HEK293 (cell line): Measurements from ENCODE around the gene FIBCD1.
A peak's percentile ranks its signal among the peaks of the same experiment; 100 is the strongest.

Experiments used
- CTCF ChIA-PET: fragments of 350-600 bp; formaldehyde crosslinking; extraction: SDS; loops from one replicate; lab custom pipeline; 2021; ENCODE audit warnings: antibody characterized with exemption; lab: Yijun Ruan, JAX
- POLR2A ChIA-PET: fragments of 300-600 bp; formaldehyde crosslinking; extraction: SDS; loops from one replicate; lab custom pipeline; 2020; ENCODE audit warnings: antibody characterized with exemption, inconsistent platforms; lab: Yijun Ruan, JAX
- H3K27ac ChIP-seq: fragments of 200-500 bp; sonication (Bioruptor generic); 2 replicates; pipeline ENCODE4 v1.5.1; 2014; ENCODE audit warnings: low read depth, low read length, control low read depth, inconsistent platforms; ENCODE audit errors: extremely low read depth
- H3K36me3 ChIP-seq, 2 experiments: fragments of 200-500 bp in 1 of 2; sonication (Bioruptor generic) in 1 of 2; 1 replicate in 1 of 2; 2 replicates in 1 of 2; pipeline ENCODE4 v1.5.1; 2014 to 2017; ENCODE audit warnings: inconsistent platforms in 2 of 2, low read length in 2 of 2; ENCODE audit not compliant: control insufficient read depth in 2 of 2, insufficient read depth in 1 of 2
- H3K4me1 ChIP-seq: fragments of 200-500 bp; sonication (Bioruptor generic); 2 replicates; pipeline ENCODE4 v1.5.1; 2014; ENCODE audit warnings: mild to moderate bottlenecking, low read length, inconsistent platforms; ENCODE audit not compliant: control insufficient read depth, insufficient read depth
- H3K4me3 ChIP-seq: 2 replicates; pipeline ENCODE4 v1.5.1; 2011; ENCODE audit warnings: low read depth, mild to moderate bottlenecking, control low read depth, low read length, moderate library complexity
- H3K9me3 ChIP-seq: fragments of 200-500 bp; sonication (Bioruptor generic); 2 replicates; pipeline ENCODE4 v1.5.1; 2014; ENCODE audit warnings: low read depth, low read length, inconsistent platforms; ENCODE audit not compliant: control insufficient read depth, insufficient read depth
- KLF9 ChIP-seq: fragments of 450-650 bp; formaldehyde crosslinking; IDR thresholded peaks from 2 replicates; pipeline ENCODE4 v1.5.1; 2016; ENCODE audit warnings: missing biosample characterization, missing genetic modification characterization, low read depth
- PRDM2 ChIP-seq: fragments of 450-650 bp; formaldehyde crosslinking; IDR thresholded peaks from 2 replicates; pipeline ENCODE4 v1.5.1; 2016; ENCODE audit warnings: missing biosample characterization, missing genetic modification characterization, borderline replicate concordance
- REPIN1 ChIP-seq: fragments of 450-650 bp; formaldehyde crosslinking; IDR thresholded peaks from 2 replicates; pipeline ENCODE4 v1.5.1; 2017; ENCODE audit warnings: missing biosample characterization, missing genetic modification characterization, low read depth
- SCRT2 ChIP-seq: fragments of 450-650 bp; formaldehyde crosslinking; IDR thresholded peaks from 2 replicates; pipeline ENCODE4 v1.5.1; 2016; ENCODE audit warnings: missing biosample characterization, missing genetic modification characterization
- TRIM28 ChIP-seq: IDR thresholded peaks from 2 replicates; pipeline ENCODE4 v1.6.1; 2011; ENCODE audit warnings: low read length, control low read depth, borderline replicate concordance
- ZBTB11 ChIP-seq: fragments of 450-650 bp; formaldehyde crosslinking; conservative IDR thresholded peaks from 2 replicates; pipeline ENCODE4 v1.5.1; 2016; ENCODE audit warnings: low read depth, missing biosample characterization, missing genetic modification characterization
- ZNF133 ChIP-seq: fragments of 450-650 bp; formaldehyde crosslinking; IDR thresholded peaks from 2 replicates; pipeline ENCODE4 v1.5.1; 2016; ENCODE audit warnings: missing biosample characterization, missing genetic modification characterization
- ZNF654 ChIP-seq: fragments of 450-650 bp; formaldehyde crosslinking; IDR thresholded peaks from 2 replicates; pipeline ENCODE4 v1.5.1; 2016; ENCODE audit warnings: low read depth, missing biosample characterization, missing genetic modification characterization
- TF ChIP-seq, protein P1 (sequence below): fragments of 450-650 bp; formaldehyde crosslinking; IDR thresholded peaks from 2 replicates; pipeline ENCODE4 v1.5.1; 2016; ENCODE audit warnings: missing biosample characterization, missing genetic modification characterization

FIBCD1 gene

GRCh38 chr9:130927338-130927737 lies 11.7 kb downstream of the FIBCD1 start (continued):
- TF ChIP-seq ZNF133 (tag by site-specific recombination), result no peak

DNA sequence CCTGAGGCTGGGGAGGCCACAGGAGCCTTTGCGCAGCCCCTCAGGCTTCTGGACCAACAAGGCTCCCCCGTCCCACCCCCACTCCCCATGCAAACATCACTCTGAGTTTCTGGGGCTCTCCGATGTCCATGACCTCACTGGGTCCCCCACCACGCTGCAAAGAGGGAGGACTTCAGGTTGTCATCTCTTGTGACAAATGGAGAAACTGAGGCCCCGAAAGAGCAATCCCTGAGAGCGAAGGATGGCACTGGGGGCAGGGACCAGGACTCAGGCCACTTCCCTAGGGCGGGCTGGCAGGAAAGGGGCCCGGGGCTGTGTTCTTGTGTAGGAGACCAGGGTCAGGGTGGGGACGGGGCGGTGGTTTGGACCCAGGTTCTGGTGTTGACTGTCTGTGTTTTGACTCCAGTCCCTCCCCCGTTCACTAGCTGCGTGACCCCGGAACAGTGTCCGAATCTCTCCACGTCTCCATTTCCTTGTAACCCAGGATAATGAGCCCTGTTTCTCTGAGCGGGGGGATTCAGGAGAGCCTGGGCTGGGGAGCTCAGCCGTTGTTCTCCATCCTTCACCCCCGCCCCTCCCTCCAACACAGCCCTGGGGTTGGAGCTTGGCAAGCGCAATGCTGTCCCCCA lies 13.9 kb downstream of the FIBCD1 start:
- no peak overlapping the region for H3K27ac ChIP-seq
- peaks cover 3% of the 10 kb centered on the region; the same call in 1 of the 2 replicates for H3K4me1 ChIP-seq
- H3K9me3 ChIP-seq, result no peaks in the 10 kb centered on the region
- H3K36me3 ChIP-seq, result no peaks in the 10 kb centered on the region
- CTCF ChIA-PET, result interaction anchor here (0.7 to 3.3 kb wide), 6 partner anchors 11 to 218 kb away, joined by 3 to 17 read pairs (median 3); no protein-coding TSS in a partner anchor
- TF ChIP-seq PRDM2 (tag by site-specific recombination) (no peak), REPIN1 (tag by site-specific recombination) (no peak)
- H3K4me3 ChIP-seq, result no peak overlapping the region
- POLR2A ChIA-PET, result no interaction called here

DNA sequence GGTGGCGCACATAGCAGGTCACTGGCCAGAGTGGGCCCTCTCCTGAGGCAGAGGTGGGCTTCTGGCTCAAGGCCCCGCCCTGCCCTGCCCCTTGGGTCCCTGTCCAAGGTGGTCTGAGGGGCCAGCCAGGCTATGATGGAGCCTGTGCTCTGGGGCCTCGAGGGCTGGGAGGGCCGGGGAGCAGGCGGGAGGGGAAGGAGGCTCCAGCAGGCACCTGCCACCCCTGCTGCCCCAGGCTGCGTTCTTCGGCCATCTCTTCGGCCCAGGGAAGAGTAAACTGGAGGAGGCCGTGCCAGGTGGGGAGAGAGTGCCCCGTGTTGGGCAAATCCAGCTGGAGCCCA lies 14.6 kb downstream of the FIBCD1 start:
- H3K36me3 ChIP-seq, result no peaks in the 10 kb centered on the region
- no peak overlapping the region for H3K4me3 ChIP-seq
- H3K9me3 ChIP-seq, result no peaks in the 10 kb centered on the region
- TF ChIP-seq, protein P1, sequence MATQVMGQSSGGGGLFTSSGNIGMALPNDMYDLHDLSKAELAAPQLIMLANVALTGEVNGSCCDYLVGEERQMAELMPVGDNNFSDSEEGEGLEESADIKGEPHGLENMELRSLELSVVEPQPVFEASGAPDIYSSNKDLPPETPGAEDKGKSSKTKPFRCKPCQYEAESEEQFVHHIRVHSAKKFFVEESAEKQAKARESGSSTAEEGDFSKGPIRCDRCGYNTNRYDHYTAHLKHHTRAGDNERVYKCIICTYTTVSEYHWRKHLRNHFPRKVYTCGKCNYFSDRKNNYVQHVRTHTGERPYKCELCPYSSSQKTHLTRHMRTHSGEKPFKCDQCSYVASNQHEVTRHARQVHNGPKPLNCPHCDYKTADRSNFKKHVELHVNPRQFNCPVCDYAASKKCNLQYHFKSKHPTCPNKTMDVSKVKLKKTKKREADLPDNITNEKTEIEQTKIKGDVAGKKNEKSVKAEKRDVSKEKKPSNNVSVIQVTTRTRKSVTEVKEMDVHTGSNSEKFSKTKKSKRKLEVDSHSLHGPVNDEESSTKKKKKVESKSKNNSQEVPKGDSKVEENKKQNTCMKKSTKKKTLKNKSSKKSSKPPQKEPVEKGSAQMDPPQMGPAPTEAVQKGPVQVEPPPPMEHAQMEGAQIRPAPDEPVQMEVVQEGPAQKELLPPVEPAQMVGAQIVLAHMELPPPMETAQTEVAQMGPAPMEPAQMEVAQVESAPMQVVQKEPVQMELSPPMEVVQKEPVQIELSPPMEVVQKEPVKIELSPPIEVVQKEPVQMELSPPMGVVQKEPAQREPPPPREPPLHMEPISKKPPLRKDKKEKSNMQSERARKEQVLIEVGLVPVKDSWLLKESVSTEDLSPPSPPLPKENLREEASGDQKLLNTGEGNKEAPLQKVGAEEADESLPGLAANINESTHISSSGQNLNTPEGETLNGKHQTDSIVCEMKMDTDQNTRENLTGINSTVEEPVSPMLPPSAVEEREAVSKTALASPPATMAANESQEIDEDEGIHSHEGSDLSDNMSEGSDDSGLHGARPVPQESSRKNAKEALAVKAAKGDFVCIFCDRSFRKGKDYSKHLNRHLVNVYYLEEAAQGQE (tag by site-specific recombination), result peak; percentile 50; the same call in 1 of the 2 replicates
- TF ChIP-seq TRIM28, result no peak
- POLR2A ChIA-PET, result no interaction called here
- CTCF ChIA-PET, result no interaction called here
- H3K4me1 ChIP-seq, result peaks cover 3% of the 10 kb centered on the region; the same call in 1 of the 2 replicates
- H3K27ac ChIP-seq, result no peak overlapping the region

DNA sequence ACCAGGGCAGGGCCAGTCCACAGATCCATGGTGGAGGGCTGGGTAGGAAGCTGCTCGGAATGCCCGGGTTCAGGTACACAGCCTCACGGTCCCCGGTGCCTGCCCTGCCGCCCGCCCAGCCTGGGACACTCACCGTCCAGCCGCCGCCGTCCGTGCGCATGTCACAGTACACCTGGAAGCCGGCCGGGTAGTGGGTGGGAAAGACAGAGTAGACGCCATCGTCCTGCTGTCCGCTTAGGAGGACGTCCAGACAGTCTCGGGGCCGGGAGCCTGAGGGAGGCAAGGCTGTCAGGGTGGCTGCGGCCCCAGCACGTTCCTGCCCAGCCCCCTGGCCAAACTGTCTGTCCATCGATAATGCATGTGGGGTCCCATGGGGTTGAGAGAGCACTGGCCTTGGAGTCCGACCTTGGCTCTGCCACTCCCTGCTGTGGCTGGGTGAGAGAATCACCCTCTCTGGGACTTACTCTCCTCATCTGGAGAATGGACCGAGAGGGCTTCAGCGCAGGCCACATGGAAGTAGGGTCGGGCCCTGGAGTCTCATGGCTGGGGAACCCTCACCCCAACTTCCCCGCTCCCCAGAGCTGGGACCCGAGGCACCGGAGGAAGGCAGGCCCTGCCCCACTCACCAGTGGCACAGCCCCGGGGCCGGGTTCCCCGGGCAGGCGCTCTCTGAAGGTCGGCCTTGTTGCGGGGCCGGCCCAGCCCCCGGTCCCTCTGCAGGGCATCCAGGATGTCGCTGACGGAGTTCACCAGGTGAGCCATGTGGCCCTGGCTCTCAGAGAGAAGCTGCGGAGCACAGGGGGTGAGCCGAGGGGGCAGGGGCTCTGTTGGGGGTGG lies 15.2 kb downstream of the FIBCD1 start:
- H3K9me3 ChIP-seq, result no peaks in the 10 kb centered on the region
- POLR2A ChIA-PET, result no interaction called here
- CTCF ChIA-PET, result interaction anchor here (1.2 kb wide), 1 partner anchor 223 kb away, joined by 5 read pairs; no protein-coding TSS in a partner anchor
- TF ChIP-seq KLF9 (no peak), ZNF654 (no peak), SCRT2 (0 out of 2 replicates have a peak, but pooled peaks have one; percentile 7), ZBTB11 (tag by site-specific recombination) (no peak)
- H3K4me3 ChIP-seq, result no peak overlapping the region
- peaks cover 3% of the 10 kb centered on the region; the same call in 1 of the 2 replicates for H3K4me1 ChIP-seq
- no peaks in the 10 kb centered on the region for H3K36me3 ChIP-seq
- no peak overlapping the region for H3K27ac ChIP-seq
